GM18526 (cell line): Measurements from ENCODE around the gene MFAP2.

Experiments used
- POLR2A ChIP-seq: IDR thresholded peaks from 3 replicates; pipeline ENCODE4 v1.6.1; 2011; ENCODE audit not compliant: insufficient read length; ENCODE audit errors: extremely low read depth

MFAP2 gene

DNA sequence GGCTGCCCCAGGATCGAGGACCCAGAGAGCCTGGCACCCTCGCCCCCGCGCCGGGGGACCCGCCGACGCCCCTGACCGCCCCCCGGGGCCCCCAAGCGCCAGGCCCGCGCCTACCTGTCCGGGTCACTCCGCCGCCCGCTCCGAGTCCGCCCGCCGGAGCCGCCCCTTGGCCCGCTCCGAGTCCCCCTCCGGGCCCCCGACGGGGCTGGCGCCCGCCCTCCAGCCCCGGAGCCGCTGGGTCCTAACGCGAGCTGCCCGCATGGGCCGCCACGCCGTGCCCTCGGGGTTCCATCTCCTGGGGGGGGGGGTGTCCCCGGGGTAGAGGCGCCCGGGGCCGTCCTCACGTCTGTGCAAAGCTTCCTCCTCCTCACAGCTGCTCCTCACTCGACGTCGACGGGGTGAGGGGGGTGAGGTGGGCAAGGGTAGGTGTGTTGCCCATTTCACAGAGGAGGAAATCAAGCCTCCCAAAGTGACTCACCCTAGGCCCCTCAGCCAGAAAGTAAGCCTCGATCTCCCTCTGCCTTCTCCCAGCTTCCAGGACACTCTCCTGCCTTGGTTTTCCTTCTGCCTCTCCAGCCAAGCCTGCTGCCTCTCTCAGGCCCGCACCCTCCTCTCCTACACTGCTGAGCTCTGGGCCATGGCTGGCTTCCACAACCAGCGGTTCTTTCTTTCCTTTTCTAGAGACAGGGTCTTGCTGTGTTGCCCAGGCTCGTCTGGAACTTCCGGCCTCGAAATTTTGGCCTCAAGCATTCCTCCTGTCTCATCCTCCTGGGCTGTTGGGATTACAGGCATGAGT is at the start of gene MFAP2:
Gene MFAP2 (minus strand): TSS at position 148 of the 796 bp plus-strand sequence. CDS start 2,347 bp downstream, outside the sequence.
- no peak for TF ChIP-seq POLR2A

- TF ChIP-seq POLR2A, result no peak
Observed at GRCh38 chr1:17030206-17030605, 49.8 kb upstream of the MFAP2 start.

- TF ChIP-seq POLR2A, result no peak
Observed at GRCh38 chr1:17028662-17029188, 48.3 kb upstream of the MFAP2 start.

GRCh38 chr1:17027900-17028299 is 47.5 kb upstream of the MFAP2 start:
- no peak for TF ChIP-seq POLR2A

DNA sequence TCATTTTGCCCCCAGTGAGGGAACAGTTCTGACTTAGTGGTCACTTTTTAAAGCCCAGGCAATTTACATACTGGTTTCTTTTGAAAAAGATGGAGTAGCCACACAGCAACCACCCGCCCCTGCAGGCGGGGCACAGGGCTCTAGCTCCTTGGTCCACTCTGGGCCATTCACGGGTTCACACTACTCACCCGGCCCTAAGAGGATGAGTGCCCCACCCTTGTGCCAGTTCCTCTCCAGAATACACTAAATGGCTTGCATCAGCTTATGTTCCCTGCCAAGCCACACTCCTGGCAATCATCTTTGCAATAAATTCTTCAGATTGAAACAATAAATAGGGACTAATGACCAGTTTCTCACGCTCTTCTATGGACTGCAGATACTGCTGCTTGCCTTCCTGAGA is 47.0 kb upstream of the MFAP2 start:
- no peak for TF ChIP-seq POLR2A

DNA sequence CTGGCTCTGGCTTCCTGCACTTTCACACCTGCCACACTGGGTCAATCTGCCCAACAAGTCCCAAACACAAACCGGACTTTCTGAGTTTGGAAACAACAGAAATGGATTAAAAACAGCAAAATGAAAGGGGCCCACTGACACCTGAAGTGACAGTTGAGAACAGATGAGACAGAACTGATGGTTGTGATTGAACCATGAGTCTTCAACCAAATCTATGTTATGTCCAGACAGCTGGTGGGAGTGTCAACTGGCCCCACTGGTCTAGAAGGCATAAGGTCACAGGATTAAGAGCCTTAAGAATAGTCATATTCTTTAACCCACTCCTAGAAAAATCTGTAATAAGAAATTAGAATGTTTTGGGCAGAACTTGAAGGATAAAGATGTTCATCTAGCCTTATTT is 44.3 kb upstream of the MFAP2 start:
- no peak for TF ChIP-seq POLR2A

GRCh38 chr1:17023573-17023972 is 43.2 kb upstream of the MFAP2 start:
- TF ChIP-seq POLR2A, result no peak

DNA sequence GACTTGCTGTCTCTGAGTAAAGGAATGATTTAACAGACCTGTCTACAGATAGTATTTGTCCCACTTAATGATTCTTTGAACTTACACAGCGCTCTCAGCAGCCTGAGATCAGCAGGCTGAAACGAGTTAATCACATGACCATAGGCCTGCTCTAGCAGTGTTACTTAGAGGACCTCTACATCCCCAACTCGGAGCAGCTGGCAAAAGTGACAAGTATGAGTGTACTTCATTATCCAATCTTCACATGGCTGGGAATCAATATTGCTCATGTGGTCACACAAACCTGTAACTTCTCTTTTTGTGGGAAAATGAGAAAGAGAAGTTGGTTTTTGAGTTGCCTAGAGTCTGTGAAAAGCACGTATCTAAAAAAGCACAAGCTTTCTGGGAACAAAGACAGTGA is 42.7 kb upstream of the MFAP2 start:
- TF ChIP-seq POLR2A, result no peak

GRCh38 chr1:17021896-17022295 is 41.5 kb upstream of the MFAP2 start:
- TF ChIP-seq POLR2A, result no peak

- TF ChIP-seq POLR2A, result no peak
Observed at GRCh38 chr1:17020502-17020901, 40.1 kb upstream of the MFAP2 start.

GRCh38 chr1:17018849-17019248 is 38.4 kb upstream of the MFAP2 start:
- no peak for TF ChIP-seq POLR2A

DNA sequence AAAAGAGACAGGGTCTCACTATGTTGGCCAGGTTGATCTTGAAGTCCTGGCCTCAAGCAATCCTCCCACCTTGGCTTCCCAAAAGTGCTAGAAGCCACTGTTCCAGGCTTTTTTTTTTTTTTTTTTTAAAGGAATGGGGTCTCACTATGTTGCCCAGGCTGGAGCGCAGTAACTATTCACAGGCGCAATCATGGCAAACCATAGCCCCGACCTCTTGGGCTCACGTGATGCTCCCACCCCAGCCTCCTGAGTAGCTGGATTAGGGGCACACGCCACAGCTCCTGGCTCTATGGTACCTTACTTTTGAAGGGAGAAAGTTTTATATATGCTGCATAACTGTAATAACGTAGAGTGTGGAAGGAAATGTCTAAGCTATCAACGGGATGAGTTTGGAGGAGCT is 37.0 kb upstream of the MFAP2 start:
- TF ChIP-seq POLR2A, result no peak

DNA sequence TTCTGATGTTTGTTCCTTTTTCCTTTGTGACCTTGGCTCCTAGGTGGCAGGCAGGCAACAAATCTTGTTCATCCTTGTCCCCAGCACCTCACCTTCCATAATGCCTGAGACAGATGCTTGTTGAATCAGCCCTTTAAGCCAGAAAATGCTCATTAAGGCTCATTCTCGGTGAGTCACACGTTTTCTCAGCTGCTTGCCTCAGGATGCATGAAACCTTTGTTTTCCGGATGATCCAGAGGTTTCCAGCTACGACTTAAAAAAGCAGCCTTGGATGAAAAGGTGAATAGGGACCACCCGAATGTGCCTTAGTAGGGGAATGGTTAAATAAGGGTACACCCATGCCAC is 35.9 kb upstream of the MFAP2 start:
- no peak for TF ChIP-seq POLR2A

DNA sequence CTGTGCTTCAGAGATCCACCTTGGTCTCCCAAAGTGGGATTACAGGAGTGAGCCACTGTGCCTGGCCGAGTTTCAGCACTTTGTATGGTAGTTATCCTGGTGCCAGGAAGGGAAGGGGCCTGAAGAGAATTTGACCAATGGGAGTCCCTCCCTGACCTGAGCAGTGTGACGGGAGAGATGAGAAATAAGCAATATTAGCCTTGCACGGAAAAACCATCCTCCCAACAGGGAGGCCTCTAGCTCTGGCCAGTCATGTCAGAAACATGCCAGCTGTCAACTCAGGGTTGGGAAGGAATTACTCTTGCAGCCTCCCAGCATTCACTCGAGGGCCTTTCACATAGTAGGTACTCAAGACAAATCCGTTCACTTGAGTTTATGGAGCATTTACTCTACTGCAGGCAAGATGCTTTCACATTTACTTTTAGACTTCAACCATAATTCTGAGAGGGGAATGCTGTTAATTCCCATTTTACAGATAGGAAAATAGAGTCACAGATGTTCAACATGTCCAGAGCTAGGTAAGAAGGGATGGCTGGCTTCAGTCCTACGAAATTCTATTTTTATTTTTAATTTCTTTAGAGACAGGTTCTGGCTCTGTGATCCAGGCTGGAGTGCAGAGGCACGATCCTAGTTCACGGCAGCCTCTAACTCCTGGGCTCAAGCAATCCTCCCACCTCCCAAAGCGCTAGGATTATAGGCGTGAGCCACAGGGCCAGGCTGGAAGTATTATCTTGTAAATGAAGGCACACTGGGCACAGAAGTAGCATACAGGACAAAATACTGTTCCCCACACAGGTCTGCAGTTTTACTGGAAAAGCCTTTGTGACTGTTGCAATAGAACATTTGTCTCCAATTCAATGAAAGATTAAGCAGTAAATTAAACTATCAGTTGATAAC is 34.5 kb upstream of the MFAP2 start:
- no peak for TF ChIP-seq POLR2A

- TF ChIP-seq POLR2A, result no peak
Observed at GRCh38 chr1:17013491-17014320, 33.3 kb upstream of the MFAP2 start.
